B cell (primary cell): ENCODE measurements around the gene LCN10.

Experiments
- EZH2 ChIP-seq: IDR thresholded peaks from 2 replicates; pipeline ENCODE4 v1.6.1; 2012; ENCODE audit warnings: borderline replicate concordance, low read depth, mild to moderate bottlenecking, moderate library complexity, low read length; ENCODE audit not compliant: insufficient read depth, poor library complexity, severe bottlenecking
- TF ChIP-seq, protein P1 (sequence below): fragments of 200-600 bp; IDR thresholded peaks from one replicate; pipeline ENCODE4 v1.8.0; 2022; ENCODE audit warnings: antibody characterized with exemption, mild to moderate bottlenecking

DNA sequence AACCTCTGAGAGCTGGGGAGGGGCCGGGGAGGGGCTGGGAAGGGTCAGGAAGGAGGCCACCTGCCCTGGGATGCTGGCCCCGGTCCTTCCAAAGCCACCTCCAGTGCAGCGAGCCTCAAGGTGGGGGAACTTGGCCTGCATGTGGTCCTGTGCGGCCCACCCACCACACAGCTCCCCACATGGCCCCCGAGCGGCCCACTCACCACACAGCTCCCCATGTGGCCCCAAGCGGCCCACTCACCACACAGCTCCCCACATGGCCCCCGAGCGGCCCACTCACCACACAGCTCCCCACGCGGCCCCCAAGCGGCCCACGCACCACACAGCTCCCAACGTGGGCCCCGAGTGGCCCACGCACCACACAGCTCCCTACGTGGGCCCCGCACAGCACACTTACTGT lies 2.0 kb upstream of the LCN10 start:
- TF ChIP-seq, protein P1, sequence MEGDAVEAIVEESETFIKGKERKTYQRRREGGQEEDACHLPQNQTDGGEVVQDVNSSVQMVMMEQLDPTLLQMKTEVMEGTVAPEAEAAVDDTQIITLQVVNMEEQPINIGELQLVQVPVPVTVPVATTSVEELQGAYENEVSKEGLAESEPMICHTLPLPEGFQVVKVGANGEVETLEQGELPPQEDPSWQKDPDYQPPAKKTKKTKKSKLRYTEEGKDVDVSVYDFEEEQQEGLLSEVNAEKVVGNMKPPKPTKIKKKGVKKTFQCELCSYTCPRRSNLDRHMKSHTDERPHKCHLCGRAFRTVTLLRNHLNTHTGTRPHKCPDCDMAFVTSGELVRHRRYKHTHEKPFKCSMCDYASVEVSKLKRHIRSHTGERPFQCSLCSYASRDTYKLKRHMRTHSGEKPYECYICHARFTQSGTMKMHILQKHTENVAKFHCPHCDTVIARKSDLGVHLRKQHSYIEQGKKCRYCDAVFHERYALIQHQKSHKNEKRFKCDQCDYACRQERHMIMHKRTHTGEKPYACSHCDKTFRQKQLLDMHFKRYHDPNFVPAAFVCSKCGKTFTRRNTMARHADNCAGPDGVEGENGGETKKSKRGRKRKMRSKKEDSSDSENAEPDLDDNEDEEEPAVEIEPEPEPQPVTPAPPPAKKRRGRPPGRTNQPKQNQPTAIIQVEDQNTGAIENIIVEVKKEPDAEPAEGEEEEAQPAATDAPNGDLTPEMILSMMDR = no peak
- TF ChIP-seq EZH2 = no peak
